Skeletal muscle tissue (tissue), 4 donors: ENCODE data around the gene GLRX3. TPM values are rescaled to one million over a fixed set of nuclear protein-coding genes. Genes with fewer than 3 reads are reported as not detected.

Source experiments
- H3K27ac ChIP-seq: one replicate; pipeline ENCODE4 v1.7.0; 2013; ENCODE audit warnings: mild to moderate bottlenecking, low read depth, low read length, inconsistent platforms
- H3K27me3 ChIP-seq, 3 donors: one replicate each; pipeline ENCODE4 v1.7.0; 2013; ENCODE audit warnings: low read length in 3 of 3; ENCODE audit not compliant: control insufficient read depth in 3 of 3, insufficient read depth in 3 of 3
- H3K36me3 ChIP-seq, 3 donors: one replicate each; pipeline ENCODE4 v1.7.0; 2013; ENCODE audit warnings: low read length in 3 of 3; ENCODE audit not compliant: control insufficient read depth in 3 of 3, insufficient read depth in 3 of 3
- H3K4me1 ChIP-seq, 3 donors: one replicate each; pipeline ENCODE4 v1.7.0; 2013; ENCODE audit warnings: low read length in 3 of 3, mild to moderate bottlenecking in 3 of 3; ENCODE audit not compliant: control insufficient read depth in 3 of 3, insufficient read depth in 3 of 3
- H3K4me3 ChIP-seq, 3 donors: one replicate each; pipeline ENCODE4 v1.7.0; 2013; ENCODE audit warnings: low read length in 3 of 3
- H3K9ac ChIP-seq, 3 donors: one replicate each; pipeline ENCODE4 v1.7.0; 2013; ENCODE audit warnings: low read length in 3 of 3, mild to moderate bottlenecking in 3 of 3, moderate library complexity in 2 of 3, low read depth in 1 of 3
- H3K9me3 ChIP-seq, 3 donors: one replicate each; pipeline ENCODE4 v1.7.0; 2013; ENCODE audit warnings: low read length in 3 of 3; ENCODE audit not compliant: control insufficient read depth in 3 of 3
- total RNA-seq: library from RNA; depleted of rRNA; stranded (reverse); fragments of >200 nt; gene quantifications from one replicate; pipeline ENCODE4 v1.2.3, GENCODE V29; 2014
- donor health status: Osteomylitis.

Gene GLRX3
- total RNA-seq, 1 donor from 2014 or later, result 49.1 TPM

DNA sequence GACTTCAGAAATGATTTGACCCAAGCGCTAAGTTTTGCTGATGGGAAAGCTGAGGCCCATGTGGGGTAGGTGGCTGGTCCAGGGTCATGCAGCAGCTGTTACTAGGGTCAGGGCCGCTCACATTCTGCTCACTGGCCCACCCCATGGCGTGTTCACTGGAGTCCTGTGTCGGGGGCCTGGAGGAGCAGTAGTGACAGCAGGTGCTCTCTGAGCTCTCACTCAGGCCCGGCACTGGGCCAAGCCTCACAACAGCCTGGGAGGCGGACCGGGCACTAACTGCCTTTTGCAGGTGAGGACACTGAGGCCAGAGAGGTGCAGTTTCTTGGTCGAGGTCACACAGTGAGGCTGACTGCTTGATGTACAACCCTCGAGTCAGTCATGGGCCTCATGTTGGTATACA lies 82.7 kb downstream of the GLRX3 start:
- Histone ChIP-seq H3K27ac (no peak overlapping the region), H3K9ac (no peak overlapping the region), H3K4me1 (no peaks in the 10 kb centered on the region), H3K36me3 (no peaks in the 10 kb centered on the region), H3K4me3 (no peak overlapping the region), H3K9me3 (no peaks in the 10 kb centered on the region), H3K27me3 (no peaks in the 10 kb centered on the region)

GRCh38 chr10:130220251-130221185 lies 84.3 kb downstream of the GLRX3 start:
- Histone ChIP-seq H3K9me3 (no peaks in the 10 kb centered on the region), H3K27ac (no peak overlapping the region), H3K4me3 (no peak overlapping the region), H3K4me1 (no peaks in the 10 kb centered on the region), H3K9ac (no peak overlapping the region), H3K36me3 (no peaks in the 10 kb centered on the region), H3K27me3 (no peaks in the 10 kb centered on the region)

DNA sequence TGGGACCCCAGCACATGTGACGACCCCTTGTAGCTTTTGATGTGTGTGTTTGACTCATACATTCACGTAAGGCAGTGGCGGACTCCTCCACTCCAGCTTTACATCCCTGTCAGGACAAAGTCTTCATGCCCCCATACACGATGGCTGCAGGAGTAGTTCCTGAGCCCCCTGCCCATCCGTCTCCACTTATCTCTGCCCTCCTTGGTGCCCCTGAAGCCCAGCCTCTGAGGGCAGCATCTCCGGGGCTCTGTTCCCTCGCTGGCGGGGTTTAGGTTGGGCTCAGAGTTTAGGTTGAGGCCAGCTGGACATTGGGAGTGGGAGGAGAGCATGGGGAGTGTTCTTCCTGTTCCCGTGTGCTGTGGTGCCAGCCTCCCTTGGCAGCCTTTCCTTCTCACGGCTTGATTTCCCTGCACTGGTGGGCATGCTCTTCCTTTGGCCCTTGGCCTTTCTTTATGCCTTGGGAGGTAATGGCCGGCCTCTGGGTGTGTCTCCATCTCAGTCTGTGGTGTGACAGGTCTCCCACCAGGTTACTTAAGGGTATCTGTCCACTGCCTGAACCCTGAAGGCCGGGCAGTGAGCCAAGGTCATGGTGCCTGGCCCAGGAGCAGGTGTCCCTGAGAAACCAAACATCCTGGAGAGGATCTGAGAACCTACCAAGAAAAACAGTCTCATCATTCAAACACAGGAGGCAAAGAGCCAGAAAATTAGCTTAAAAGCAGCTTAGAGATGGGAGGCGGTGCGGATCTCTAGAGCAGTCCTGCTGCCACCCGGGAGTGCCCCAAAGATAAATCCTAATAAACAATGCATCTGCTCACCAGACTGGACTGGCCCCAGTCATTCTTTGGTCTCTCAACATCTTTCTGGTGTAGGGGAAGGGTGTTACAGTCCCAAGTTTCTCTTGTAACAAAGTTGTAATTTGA lies 85.5 kb downstream of the GLRX3 start:
- no peaks in the 10 kb centered on the region for H3K9me3 ChIP-seq
- no peak overlapping the region for H3K4me3 ChIP-seq
- no peaks in the 10 kb centered on the region for H3K4me1 ChIP-seq
- no peaks in the 10 kb centered on the region for H3K27me3 ChIP-seq
- H3K36me3 ChIP-seq, result no peaks in the 10 kb centered on the region
- no peak overlapping the region for H3K9ac ChIP-seq
- H3K27ac ChIP-seq, result no peak overlapping the region

DNA sequence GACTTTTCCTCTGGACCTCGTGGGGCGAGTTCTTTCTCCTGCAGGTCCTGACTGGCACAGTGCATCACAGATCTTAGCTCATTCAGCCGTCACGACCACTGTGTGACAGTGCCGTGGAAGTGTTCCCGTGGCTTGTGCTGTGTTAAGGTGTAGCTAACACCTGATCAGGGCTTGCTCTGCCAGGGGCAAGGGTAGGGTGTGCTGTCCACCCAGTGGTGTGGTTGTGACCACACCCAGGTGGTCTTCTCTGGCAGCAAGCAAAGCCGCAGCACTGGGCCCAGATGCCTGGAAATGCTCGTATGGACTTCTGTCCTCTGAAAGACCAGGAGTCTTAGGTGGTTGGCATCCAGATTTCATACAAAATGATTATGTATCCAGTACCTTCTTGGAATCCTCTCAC lies 86.2 kb downstream of the GLRX3 start:
- Histone ChIP-seq H3K36me3 (no peaks in the 10 kb centered on the region), H3K27me3 (no peaks in the 10 kb centered on the region), H3K9ac (no peak overlapping the region), H3K9me3 (peaks cover 0 to 3% (median 0%) of the 10 kb centered on the region in 3 donors), H3K4me1 (no peaks in the 10 kb centered on the region), H3K27ac (no peak overlapping the region), H3K4me3 (no peak overlapping the region)

DNA sequence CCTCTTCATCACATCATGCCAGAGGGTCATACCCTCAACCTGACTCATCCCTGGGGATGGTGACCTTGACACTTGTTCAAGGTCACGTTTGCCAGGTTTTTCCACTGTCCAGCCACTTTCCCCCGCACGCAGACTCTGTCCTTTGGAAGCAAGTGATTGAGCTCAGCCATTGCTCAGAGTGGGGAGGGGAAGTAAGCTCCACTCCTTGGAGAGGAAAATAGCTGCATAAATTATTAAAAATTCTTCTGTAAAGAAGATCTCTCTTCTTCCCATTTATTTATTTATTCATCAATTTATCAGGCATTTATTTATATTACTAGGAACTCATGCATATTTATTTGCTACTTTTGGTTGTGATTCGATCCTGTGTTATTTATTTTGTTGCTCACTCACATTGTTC lies 88.0 kb downstream of the GLRX3 start:
- Histone ChIP-seq H3K4me1 (no peaks in the 10 kb centered on the region), H3K9ac (no peak overlapping the region), H3K27ac (no peak overlapping the region), H3K27me3 (no peaks in the 10 kb centered on the region), H3K4me3 (no peak overlapping the region), H3K9me3 (peaks cover 0 to 3% (median 0%) of the 10 kb centered on the region in 3 donors), H3K36me3 (no peaks in the 10 kb centered on the region)

DNA sequence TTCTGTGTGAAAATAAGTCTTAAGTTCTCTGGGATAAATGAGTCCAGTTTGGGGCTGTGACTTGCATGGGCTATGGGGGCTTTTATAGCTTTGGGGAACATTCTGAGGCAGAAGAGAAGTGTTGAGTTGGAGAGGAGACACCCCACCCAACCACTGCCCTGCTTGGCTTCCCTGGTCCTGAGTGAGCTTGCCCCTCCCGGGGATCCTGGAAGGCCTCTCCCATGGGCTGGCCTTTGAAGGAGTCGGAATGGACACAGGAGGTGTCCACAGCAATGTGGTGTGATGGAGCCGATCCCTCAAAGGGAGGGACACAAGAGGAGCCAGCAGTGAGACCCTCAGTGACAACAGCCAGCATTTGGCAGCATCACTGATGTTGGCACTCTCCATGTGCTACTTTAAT lies 89.8 kb downstream of the GLRX3 start:
- Histone ChIP-seq H3K27ac (no peak overlapping the region), H3K27me3 (no peaks in the 10 kb centered on the region), H3K4me1 (no peaks in the 10 kb centered on the region), H3K4me3 (no peak overlapping the region), H3K9me3 (peaks cover 0 to 3% (median 0%) of the 10 kb centered on the region in 3 donors), H3K9ac (no peak overlapping the region), H3K36me3 (no peaks in the 10 kb centered on the region)

GRCh38 chr10:130227883-130228282 lies 91.7 kb downstream of the GLRX3 start:
- H3K27ac ChIP-seq, result no peak overlapping the region
- no peaks in the 10 kb centered on the region for H3K4me1 ChIP-seq
- no peak overlapping the region for H3K4me3 ChIP-seq
- peaks cover 0 to 3% (median 0%) of the 10 kb centered on the region in 3 donors for H3K9me3 ChIP-seq
- H3K36me3 ChIP-seq, result no peaks in the 10 kb centered on the region
- no peaks in the 10 kb centered on the region for H3K27me3 ChIP-seq
- H3K9ac ChIP-seq, result no peak overlapping the region

Other genes with a start within 250 kb of the GLRX3 start
- gene EBF3, start 172.1 kb upstream of the GLRX3 start, total RNA-seq, result 33.4 TPM
- not detected for gene C10orf143, start 25.6 kb upstream of the GLRX3 start, total RNA-seq